ENCODE data around the gene GRIP1.

DNA sequence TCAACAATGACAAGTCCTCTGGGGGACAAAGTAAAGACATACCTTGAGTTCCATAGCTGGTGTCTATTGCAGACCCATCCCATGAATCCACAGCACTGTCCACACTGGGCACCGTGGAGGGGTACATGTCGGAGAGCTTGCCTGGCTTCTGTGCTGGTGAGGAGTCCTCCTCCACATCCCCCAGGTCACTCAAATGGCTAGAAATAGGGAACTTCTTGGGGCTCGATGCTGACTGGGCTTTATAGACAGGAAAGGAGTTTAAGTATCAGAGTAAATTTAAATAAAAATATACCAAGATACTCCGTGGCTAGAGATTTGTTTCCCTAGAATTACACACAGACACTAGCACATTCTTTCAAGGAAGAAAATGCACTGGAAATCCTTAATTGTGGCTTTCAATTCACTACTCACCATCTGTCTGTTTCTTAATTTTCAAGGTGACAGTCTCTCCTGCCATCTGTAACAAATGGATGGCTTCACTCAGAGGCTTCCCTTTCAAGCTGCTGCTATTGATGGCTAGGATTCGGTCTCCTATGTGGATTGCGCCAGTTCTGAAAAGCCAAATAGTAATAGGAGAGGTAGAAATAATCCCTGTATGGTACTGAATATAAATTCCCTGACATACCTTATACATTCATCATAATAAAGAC lies 286.5 kb downstream of the GRIP1 start:
- TF ChIP-seq, protein P1, sequence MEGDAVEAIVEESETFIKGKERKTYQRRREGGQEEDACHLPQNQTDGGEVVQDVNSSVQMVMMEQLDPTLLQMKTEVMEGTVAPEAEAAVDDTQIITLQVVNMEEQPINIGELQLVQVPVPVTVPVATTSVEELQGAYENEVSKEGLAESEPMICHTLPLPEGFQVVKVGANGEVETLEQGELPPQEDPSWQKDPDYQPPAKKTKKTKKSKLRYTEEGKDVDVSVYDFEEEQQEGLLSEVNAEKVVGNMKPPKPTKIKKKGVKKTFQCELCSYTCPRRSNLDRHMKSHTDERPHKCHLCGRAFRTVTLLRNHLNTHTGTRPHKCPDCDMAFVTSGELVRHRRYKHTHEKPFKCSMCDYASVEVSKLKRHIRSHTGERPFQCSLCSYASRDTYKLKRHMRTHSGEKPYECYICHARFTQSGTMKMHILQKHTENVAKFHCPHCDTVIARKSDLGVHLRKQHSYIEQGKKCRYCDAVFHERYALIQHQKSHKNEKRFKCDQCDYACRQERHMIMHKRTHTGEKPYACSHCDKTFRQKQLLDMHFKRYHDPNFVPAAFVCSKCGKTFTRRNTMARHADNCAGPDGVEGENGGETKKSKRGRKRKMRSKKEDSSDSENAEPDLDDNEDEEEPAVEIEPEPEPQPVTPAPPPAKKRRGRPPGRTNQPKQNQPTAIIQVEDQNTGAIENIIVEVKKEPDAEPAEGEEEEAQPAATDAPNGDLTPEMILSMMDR (IDR thresholded peaks at IDR 0.05; ENCODE audit: low read length) = no peak
- TF ChIP-seq EZH2 (optimal IDR thresholded peaks at IDR 0.05; ENCODE audit: low read depth, low read length) (no peak), EZH2phosphoT487 (IDR thresholded peaks at IDR 0.05; ENCODE audit: low read length) (no peak)
